ENCODE measurements around the gene GNGT1. TPM values are rescaled to one million over a fixed set of nuclear protein-coding genes. Genes with fewer than 3 reads are reported as not detected.
A peak's percentile ranks its signal among the peaks of the same experiment; 100 is the strongest.
"Not testable (repeated sequence)": the region's sequence is repeated elsewhere in the genome, so short reads cannot be mapped to it uniquely, and the experiment has no call there.

The GNGT1 gene
- total RNA-seq, 1 donor from 2014 or later, result 0.65 TPM

DNA sequence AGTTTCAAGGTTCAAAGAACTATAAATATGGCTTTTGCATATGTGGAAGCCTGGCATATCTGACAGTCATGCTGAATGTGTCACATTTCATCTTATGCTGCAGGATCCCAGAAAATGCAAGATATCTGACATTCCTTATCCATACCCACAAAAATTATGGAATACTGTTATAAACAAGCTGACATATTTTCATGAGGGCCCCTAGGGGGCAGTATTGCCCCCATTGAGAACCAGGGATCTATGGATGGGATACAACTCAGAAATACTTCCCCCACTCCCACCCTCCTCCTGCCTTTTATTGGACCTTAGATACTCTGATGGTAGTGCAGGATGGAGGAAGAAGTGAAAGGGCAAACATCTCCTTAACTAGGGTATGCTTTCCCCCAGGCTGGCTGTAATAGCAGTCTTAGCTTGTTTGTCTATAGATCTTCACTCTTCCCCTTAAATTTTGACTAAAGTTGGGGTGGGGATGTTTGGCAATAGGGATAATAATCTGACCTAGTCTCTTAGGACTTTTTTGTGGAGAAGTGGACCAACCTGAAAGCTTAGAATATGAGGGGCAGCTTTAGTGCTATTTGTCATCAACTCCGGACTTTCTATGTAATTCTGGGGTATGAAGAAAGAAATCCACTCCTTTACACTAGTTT lies 3.5 kb upstream of the GNGT1 start:
- Mint-ChIP-seq H3K27me3 (ENCODE audit: low read depth) (no peaks in the 10 kb centered on the region), H3K9me3 (no peaks in the 10 kb centered on the region), H3K27ac (ENCODE audit: unreplicated experiment) (no peak overlapping the region), H3K4me1 (no peaks in the 10 kb centered on the region), H3K36me3 (ENCODE audit: low read depth) (no peaks in the 10 kb centered on the region), H3K4me3 (no peak overlapping the region)
- no peak for DNase-seq (ENCODE audit: low read depth, low spot score)
- TF ChIP-seq, protein P1, sequence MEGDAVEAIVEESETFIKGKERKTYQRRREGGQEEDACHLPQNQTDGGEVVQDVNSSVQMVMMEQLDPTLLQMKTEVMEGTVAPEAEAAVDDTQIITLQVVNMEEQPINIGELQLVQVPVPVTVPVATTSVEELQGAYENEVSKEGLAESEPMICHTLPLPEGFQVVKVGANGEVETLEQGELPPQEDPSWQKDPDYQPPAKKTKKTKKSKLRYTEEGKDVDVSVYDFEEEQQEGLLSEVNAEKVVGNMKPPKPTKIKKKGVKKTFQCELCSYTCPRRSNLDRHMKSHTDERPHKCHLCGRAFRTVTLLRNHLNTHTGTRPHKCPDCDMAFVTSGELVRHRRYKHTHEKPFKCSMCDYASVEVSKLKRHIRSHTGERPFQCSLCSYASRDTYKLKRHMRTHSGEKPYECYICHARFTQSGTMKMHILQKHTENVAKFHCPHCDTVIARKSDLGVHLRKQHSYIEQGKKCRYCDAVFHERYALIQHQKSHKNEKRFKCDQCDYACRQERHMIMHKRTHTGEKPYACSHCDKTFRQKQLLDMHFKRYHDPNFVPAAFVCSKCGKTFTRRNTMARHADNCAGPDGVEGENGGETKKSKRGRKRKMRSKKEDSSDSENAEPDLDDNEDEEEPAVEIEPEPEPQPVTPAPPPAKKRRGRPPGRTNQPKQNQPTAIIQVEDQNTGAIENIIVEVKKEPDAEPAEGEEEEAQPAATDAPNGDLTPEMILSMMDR (conservative IDR thresholded peaks at IDR 0.05), result peak; percentile 78

DNA sequence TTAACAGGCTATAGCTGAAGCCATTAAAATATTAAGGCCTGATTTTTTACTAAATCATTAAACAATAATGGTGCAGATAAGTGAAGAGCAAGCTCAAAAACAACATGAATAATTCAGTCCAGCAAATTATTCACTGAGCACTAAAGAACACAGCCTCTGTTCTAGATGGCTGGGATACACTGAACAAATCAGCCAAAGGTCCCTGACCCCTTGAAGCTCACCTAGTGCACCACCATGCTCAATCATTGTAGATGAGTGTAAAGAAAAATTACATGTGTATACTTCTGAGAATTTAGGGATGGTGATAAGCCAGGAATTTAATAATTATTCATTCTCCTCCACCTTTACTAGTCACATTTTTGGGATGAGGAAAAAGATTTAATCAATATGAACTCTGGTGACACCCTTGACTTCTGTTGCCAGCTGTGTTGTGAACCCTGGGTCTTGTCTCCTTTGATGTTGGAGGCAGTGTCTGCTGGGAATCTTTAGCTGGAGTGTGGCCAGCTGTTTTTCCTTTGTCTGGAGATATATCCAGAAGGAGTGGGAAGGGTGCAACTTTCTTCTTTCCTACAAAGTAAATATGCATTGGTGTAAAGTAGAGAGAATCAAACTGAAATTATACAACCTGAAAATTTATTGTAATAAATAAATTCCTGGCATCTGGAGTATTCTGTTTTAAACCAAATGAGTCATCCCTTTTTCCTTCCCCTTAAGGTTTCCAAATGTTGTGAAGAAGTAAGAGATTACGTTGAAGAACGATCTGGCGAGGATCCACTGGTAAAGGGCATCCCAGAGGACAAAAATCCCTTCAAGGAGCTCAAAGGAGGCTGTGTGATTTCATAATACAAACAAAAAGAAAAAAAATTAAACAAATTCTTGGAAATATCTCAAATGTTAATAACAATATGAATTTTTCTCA lies 4.0 kb downstream of the GNGT1 start:
- no peaks in the 10 kb centered on the region for H3K27me3 Mint-ChIP-seq (ENCODE audit: low read depth)
- DNase-seq (ENCODE audit: low read depth, low spot score), result no peak
- TF ChIP-seq, protein P1 (conservative IDR thresholded peaks at IDR 0.05), result no peak
- no peaks in the 10 kb centered on the region for H3K9me3 Mint-ChIP-seq
- peaks cover 10% of the 10 kb centered on the region for H3K4me1 Mint-ChIP-seq
- H3K36me3 Mint-ChIP-seq (ENCODE audit: low read depth), result no peaks in the 10 kb centered on the region
- H3K27ac Mint-ChIP-seq (ENCODE audit: unreplicated experiment), result peak overlapping the region; percentile 50
- H3K4me3 Mint-ChIP-seq, result no peak overlapping the region

DNA sequence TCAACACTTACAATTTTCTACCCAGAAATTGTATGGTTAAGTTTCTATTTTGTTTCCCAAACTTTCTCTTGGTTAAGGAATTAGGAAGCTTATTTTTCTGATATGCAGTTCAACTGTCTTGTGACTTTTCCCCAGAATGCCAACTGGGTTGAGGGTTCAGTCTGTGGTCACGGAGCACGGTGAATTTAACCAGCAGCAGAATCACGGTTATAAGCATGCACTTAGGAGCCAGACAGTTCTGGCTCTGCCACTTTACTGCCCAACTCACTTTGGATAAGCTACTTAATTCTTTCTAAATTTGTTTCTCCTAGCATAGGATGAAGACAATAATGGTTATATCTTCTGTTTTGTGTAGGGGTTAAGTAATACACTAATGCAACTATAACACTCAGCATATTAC lies 4.9 kb downstream of the GNGT1 start:
- H3K4me1 Mint-ChIP-seq, result peaks cover 10% of the 10 kb centered on the region

DNA sequence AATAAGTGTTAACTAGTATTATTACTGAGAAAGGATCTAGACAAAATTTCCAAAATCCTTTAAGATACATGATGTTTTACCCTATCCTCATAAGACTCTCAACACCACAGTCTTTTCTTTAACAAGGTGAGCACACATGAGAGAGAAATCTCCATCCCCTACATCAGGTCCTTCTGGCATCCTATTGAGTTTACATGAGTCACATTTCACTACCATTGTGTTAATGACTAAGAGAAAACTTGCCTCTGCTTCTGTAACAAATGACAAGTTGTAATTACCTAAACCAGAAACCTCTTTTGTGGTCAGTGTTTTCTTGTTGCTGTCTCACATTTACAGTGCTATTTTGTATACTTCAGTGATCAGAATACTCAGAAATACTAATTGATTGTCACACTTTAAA lies 5.3 kb downstream of the GNGT1 start:
- DNase-seq (ENCODE audit: low read depth, low spot score); H3K36me3 Mint-ChIP-seq (ENCODE audit: low read depth); H3K9me3 Mint-ChIP-seq; H3K27me3 Mint-ChIP-seq (ENCODE audit: low read depth); H3K4me3 Mint-ChIP-seq; H3K27ac Mint-ChIP-seq (ENCODE audit: unreplicated experiment): not testable (repeated sequence)
- H3K4me1 Mint-ChIP-seq, result peaks cover 10% of the 10 kb centered on the region

More for the DNA sequence above, 4.9 kb downstream of the GNGT1 start:
- not testable (repeated sequence) for H3K4me3 Mint-ChIP-seq; H3K27ac Mint-ChIP-seq (ENCODE audit: unreplicated experiment); DNase-seq (ENCODE audit: low read depth, low spot score); H3K27me3 Mint-ChIP-seq (ENCODE audit: low read depth); H3K9me3 Mint-ChIP-seq; H3K36me3 Mint-ChIP-seq (ENCODE audit: low read depth)

DNA sequence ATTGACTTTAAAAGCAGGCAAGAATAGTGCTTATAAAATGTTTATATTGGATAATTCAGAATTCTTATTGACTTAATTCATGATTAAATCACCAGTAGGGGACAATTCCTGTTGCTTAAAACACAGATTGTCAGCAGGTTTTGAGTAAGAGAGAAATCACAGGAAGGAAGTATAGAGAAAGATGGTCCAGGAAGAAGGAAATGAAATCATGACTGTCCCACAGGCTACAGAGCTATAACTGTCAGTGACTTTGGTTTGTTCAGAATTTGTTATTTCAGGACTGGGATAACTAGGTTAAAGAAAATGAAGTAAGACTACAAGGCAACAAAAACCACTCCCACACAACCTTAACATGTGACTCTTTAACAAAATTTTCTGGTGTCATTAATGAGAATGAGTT lies 6.8 kb downstream of the GNGT1 start:
- TF ChIP-seq, protein P1 (conservative IDR thresholded peaks at IDR 0.05), result no peak
- Mint-ChIP-seq H3K9me3 (no peaks in the 10 kb centered on the region), H3K27me3 (ENCODE audit: low read depth) (no peaks in the 10 kb centered on the region), H3K4me1 (peaks cover 10% of the 10 kb centered on the region), H3K27ac (ENCODE audit: unreplicated experiment) (no peak overlapping the region), H3K36me3 (ENCODE audit: low read depth) (no peaks in the 10 kb centered on the region), H3K4me3 (no peak overlapping the region)
- DNase-seq (ENCODE audit: low read depth, low spot score), result no peak

DNA sequence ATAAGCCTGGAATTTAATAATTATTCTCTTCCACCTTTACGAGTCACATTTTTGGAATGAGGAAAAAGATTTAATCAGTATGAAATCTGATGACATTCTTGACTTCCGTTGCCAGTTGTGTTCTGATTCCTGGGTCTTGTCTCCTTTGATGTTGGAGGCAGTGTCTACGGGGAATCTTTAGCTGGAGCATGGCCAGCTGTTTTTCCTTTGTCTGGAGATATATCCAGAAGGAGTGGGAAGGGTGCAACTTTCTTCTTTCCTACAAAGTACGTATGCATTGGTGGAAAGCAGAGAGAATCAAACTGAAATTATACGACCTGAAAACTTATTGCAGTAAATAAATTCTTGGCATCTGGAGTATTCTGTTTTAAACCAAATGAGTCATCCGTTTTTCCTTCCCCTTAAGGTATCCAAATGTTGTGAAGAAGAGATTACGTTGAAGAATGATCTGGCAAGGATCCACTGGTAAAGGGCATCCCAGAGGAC lies 8.3 kb downstream of the GNGT1 start:
- no peak overlapping the region for H3K4me3 Mint-ChIP-seq
- H3K27ac Mint-ChIP-seq (ENCODE audit: unreplicated experiment), result no peak overlapping the region
- no peaks in the 10 kb centered on the region for H3K36me3 Mint-ChIP-seq (ENCODE audit: low read depth)
- peaks cover 10% of the 10 kb centered on the region for H3K4me1 Mint-ChIP-seq
- TF ChIP-seq, protein P1 (conservative IDR thresholded peaks at IDR 0.05), result no peak
- no peaks in the 10 kb centered on the region for H3K9me3 Mint-ChIP-seq
- DNase-seq (ENCODE audit: low read depth, low spot score), result no peak
- H3K27me3 Mint-ChIP-seq (ENCODE audit: low read depth), result no peaks in the 10 kb centered on the region

DNA sequence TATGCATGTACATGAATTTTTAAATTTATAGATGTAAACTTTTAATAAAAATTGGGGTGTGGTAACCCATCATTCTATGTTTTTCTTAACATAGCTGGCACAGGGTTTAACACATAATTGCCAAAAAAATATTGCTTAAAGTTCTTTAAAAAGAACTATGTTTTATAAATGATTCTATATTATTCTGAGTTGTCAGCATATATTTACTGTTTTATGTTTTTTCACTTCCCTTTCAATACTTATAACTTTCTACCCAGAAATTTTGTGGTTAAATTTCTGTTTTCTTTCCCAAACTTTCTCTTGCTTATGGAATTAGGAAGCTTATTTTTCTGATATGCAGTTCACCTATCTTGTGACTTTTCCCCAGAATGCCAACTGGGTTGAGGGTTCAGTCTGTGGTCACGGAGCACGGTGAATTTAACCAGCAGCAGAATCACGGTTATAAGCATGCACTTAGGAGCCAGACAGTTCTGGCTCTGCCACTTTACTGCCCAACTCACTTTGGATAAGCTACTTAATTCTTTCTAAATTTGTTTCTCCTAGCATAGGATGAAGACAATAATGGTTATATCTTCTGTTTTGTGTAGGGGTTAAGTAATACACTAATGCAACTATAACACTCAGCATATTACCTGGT lies 9.0 kb downstream of the GNGT1 start:
- not testable (repeated sequence) for H3K4me1 Mint-ChIP-seq; DNase-seq (ENCODE audit: low read depth, low spot score); H3K36me3 Mint-ChIP-seq (ENCODE audit: low read depth); H3K4me3 Mint-ChIP-seq; H3K27me3 Mint-ChIP-seq (ENCODE audit: low read depth); H3K27ac Mint-ChIP-seq (ENCODE audit: unreplicated experiment); H3K9me3 Mint-ChIP-seq

DNA sequence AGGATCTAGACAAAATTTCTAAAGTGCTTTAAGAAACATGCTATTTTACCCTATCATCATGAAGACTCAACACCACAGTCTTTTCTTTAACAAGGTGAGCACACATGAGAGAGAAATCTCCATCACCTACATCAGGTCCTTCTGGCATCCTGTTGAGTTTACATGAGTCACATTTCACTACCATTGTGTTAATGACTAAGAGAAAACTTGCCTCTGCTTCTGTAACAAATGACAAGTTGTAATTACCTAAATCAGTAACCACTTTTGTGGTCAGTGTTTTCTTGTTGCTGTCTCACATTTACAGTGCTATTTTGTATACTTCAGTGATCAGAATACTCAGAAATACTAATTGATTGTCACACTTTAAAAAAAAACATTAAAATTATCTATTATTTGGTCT lies 9.5 kb downstream of the GNGT1 start:
- not testable (repeated sequence) for H3K4me1 Mint-ChIP-seq

DNA sequence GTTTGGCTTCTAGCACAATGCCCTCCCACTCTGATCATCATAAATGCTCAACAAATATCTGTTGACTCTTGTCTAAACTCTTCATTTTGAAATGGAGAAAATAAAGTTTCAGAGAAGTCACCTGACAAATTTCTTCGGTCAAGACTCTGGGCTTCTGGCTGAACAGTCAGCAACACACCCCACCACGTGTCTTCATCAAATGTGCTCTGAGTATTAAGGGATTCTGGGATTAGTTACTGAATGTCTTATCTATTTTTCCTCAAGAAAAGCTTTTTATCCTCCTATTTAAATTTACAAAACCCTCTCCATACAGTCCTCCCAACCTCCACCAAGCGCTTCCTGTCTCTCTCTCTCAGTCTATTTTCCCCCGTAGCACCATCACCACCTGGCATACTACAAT lies 9.9 kb downstream of the GNGT1 start:
- H3K4me3 Mint-ChIP-seq; H3K9me3 Mint-ChIP-seq; H3K27me3 Mint-ChIP-seq (ENCODE audit: low read depth); H3K36me3 Mint-ChIP-seq (ENCODE audit: low read depth); DNase-seq (ENCODE audit: low read depth, low spot score); H3K27ac Mint-ChIP-seq (ENCODE audit: unreplicated experiment): not testable (repeated sequence)
- H3K4me1 Mint-ChIP-seq, result peaks cover 12% of the 10 kb centered on the region

More for the DNA sequence above, 9.5 kb downstream of the GNGT1 start:
- H3K4me3 Mint-ChIP-seq; H3K36me3 Mint-ChIP-seq (ENCODE audit: low read depth); H3K27me3 Mint-ChIP-seq (ENCODE audit: low read depth); H3K9me3 Mint-ChIP-seq; DNase-seq (ENCODE audit: low read depth, low spot score); H3K27ac Mint-ChIP-seq (ENCODE audit: unreplicated experiment): not testable (repeated sequence)
